HG02763 (cell line): Measurements from ENCODE around the gene UGT1A5.
"Not testable (repeated sequence)": the region's sequence is repeated elsewhere in the genome, so short reads cannot be mapped to it uniquely, and the experiment has no call there.

Experiments used
- ATAC-seq: cut with Tn5 transposase; IDR thresholded peaks from one replicate; pipeline ENCODE4 v1.9.1; 2021; ENCODE audit warnings: mild to moderate bottlenecking, moderate library complexity; ENCODE audit not compliant: unreplicated experiment

The UGT1A5 gene

GRCh38 chr2:233692648-233693047, 20.1 kb upstream of the UGT1A5 start, which contains the start of gene UGT1A6:
TSS of gene UGT1A6 (plus strand) at chr2:233692890. CDS start at chr2:233693005, 115 bp downstream.
- ATAC-seq, result no peak

- no peak for ATAC-seq
Observed at GRCh38 chr2:233693963-233694362, 18.7 kb upstream of the UGT1A5 start.

- no peak for ATAC-seq
Observed at GRCh38 chr2:233698740-233699139, 14.0 kb upstream of the UGT1A5 start.

- ATAC-seq, result no peak
Observed at GRCh38 chr2:233699424-233700027, 13.2 kb upstream of the UGT1A5 start.

- no peak for ATAC-seq
Observed at GRCh38 chr2:233700028-233700635, 12.6 kb upstream of the UGT1A5 start.

- not testable (repeated sequence) for ATAC-seq
Observed at GRCh38 chr2:233700842-233701241, 11.9 kb upstream of the UGT1A5 start.

GRCh38 chr2:233702238-233702637, 10.5 kb upstream of the UGT1A5 start:
- no peak for ATAC-seq

GRCh38 chr2:233705911-233706506, 6.7 kb upstream of the UGT1A5 start:
- ATAC-seq, result no peak

GRCh38 chr2:233706720-233707119, 6.0 kb upstream of the UGT1A5 start:
- no peak for ATAC-seq

GRCh38 chr2:233707940-233708644, 4.6 kb upstream of the UGT1A5 start:
- no peak for ATAC-seq

- ATAC-seq, result no peak
Observed at GRCh38 chr2:233708942-233709341, 3.8 kb upstream of the UGT1A5 start.

GRCh38 chr2:233711312-233712008, 1.2 kb upstream of the UGT1A5 start:
- no peak for ATAC-seq

GRCh38 chr2:233713262-233713615, 532 bp downstream of the UGT1A5 start:
- no peak for ATAC-seq

GRCh38 chr2:233714121-233714520, 1.4 kb downstream of the UGT1A5 start:
- ATAC-seq, result no peak

- ATAC-seq, result no peak
Observed at GRCh38 chr2:233718552-233718951, 5.8 kb downstream of the UGT1A5 start, which contains the start of gene UGT1A4. TSS of gene UGT1A4 (plus strand) at chr2:233718736. CDS start at chr2:233718821, 85 bp downstream.

GRCh38 chr2:233728723-233729301, 16.1 kb downstream of the UGT1A5 start, which contains the start of gene UGT1A3:
TSS of gene UGT1A3 (plus strand) at chr2:233729042. CDS start at chr2:233729127, 85 bp downstream.
- no peak for ATAC-seq

- not testable (repeated sequence) for ATAC-seq
Observed at GRCh38 chr2:233736868-233737653, 24.4 kb downstream of the UGT1A5 start.

GRCh38 chr2:233740870-233741269, 28.2 kb downstream of the UGT1A5 start:
- no peak for ATAC-seq

- no peak for ATAC-seq
Observed at GRCh38 chr2:233743464-233744259, 31.0 kb downstream of the UGT1A5 start.
